Nephron (organoid): ENCODE measurements around the gene CALML6.

ENCODE experiments used
- H3K27ac Mint-ChIP-seq, 3 experiments: 2 replicates each; pipeline ENCODE4 v1.8.0; 2020; ENCODE audit warnings: mixed read lengths in 3 of 3, mild to moderate bottlenecking in 2 of 3, moderate library complexity in 1 of 3
- H3K27me3 Mint-ChIP-seq: 2 replicates; pipeline ENCODE4 v1.8.0; 2021; ENCODE audit warnings: low read depth, mild to moderate bottlenecking, moderate library complexity, mixed read lengths
- H3K36me3 Mint-ChIP-seq: 2 replicates; pipeline ENCODE4 v1.8.0; 2020; ENCODE audit warnings: low read depth, mixed read lengths
- H3K4me1 Mint-ChIP-seq: 2 replicates; pipeline ENCODE4 v1.8.0; 2020; ENCODE audit warnings: mixed read lengths
- H3K4me3 Mint-ChIP-seq, 3 experiments: 2 replicates each; pipeline ENCODE4 v1.8.0; 2020; ENCODE audit warnings: mild to moderate bottlenecking in 3 of 3, mixed read lengths in 3 of 3, moderate library complexity in 2 of 3
- H3K9me3 Mint-ChIP-seq: 2 replicates; pipeline ENCODE4 v1.8.0; 2020; ENCODE audit warnings: mixed read lengths
- TF ChIP-seq, protein P1 (sequence below), 3 experiments: fragments of 200-600 bp; sonication (generic); IDR thresholded peaks; one replicate each; pipeline ENCODE4 v1.5.0; 2021; ENCODE audit warnings: antibody characterized with exemption in 3 of 3; ENCODE audit not compliant: unreplicated experiment in 3 of 3

The CALML6 gene

DNA sequence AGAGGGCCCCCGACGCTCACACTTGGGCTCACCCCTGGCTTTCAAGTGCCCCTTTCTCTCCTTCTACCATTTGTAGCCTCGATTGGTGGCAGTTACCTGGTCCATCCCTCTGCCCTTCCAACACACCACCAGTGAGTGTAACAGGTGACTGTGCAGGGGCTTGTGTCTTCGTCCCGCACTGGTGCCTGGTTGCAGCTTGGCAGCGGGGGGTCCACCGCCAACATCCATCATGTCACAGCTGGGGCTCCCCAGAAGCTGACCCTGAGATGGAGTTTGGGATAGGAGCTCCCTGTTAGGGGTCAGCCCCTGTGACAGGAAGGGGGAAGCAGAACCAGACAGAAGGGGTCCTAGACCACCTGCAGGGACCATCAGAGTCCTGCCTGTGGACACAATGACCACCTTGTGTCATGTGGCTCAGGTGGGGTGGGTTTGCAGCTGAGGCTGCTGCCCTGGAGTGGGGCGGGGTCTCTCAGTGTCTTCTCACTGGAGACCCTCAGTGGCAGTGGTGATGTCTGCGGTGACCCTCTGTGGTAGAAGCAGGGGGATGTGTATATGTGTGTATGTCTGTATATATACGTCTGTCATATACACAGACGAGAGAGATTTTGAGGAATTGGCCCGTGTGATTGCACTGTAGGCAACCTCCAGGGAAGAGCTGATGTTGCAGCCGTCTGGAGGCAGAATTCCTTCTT lies 3.6 kb upstream of the CALML6 start:
- H3K4me1 Mint-ChIP-seq: peaks cover 23% of the 10 kb centered on the region
- no peak overlapping the region for H3K27ac Mint-ChIP-seq

DNA sequence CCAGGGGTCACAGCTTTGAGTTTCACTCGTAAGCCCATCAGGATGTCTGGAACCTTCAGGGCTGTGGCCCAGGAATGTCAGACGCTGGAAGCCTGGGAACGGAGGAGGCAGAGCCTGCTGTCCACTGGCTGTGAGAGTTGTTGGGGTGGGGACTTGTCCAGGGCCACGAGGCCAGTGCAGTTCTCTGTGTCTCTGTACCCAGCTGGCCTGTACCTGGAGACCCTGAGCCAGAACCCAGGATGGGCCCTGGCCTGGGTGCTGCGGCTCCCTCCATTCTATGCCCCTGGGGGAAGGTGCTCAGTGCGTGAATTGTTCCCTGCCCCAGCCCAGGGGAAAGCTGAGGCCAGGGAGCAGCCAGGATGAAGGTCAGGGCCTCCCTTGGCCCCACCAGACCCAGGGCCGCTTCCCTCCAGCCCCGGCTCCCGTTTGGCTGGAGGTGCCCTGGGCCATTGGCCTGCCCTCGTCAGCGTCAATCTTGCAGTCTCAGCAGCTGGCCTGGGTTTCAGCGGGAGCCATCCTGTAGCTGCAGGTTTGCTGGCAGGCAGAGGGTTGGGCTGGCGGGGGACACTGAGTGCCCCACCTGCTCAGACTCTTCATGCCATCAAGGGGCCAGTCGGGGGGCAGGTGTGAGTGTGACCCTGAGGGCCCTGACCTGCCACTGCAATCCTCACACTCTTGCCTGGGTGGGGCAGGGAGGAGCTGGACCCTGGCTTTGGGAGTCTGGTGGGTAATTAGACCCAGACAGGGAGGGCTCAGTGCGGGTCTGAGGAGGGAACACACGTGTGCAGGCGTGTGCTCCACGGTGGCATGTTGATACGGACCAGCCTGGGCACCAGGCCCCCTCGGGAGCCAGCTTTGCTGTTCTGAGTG lies 724 bp upstream of the CALML6 start:
- Mint-ChIP-seq H3K4me3 (peak overlapping the region in 1 of 3 experiments; percentile 17), H3K9me3 (no peaks in the 10 kb centered on the region), H3K27me3 (peaks cover 14% of the 10 kb centered on the region), H3K27ac (peak overlapping the region in 2 of 3 experiments; percentile 3 to 38), H3K4me1 (peaks cover 29% of the 10 kb centered on the region), H3K36me3 (no peaks in the 10 kb centered on the region)
- TF ChIP-seq, protein P1, sequence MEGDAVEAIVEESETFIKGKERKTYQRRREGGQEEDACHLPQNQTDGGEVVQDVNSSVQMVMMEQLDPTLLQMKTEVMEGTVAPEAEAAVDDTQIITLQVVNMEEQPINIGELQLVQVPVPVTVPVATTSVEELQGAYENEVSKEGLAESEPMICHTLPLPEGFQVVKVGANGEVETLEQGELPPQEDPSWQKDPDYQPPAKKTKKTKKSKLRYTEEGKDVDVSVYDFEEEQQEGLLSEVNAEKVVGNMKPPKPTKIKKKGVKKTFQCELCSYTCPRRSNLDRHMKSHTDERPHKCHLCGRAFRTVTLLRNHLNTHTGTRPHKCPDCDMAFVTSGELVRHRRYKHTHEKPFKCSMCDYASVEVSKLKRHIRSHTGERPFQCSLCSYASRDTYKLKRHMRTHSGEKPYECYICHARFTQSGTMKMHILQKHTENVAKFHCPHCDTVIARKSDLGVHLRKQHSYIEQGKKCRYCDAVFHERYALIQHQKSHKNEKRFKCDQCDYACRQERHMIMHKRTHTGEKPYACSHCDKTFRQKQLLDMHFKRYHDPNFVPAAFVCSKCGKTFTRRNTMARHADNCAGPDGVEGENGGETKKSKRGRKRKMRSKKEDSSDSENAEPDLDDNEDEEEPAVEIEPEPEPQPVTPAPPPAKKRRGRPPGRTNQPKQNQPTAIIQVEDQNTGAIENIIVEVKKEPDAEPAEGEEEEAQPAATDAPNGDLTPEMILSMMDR (IDR thresholded peaks at IDR 0.05; ENCODE audit: unreplicated experiment in 3 of 3): no peak

More for the DNA sequence above, 3.6 kb upstream of the CALML6 start:
- Mint-ChIP-seq H3K27me3 (peaks cover 14% of the 10 kb centered on the region), H3K36me3 (no peaks in the 10 kb centered on the region), H3K4me3 (peak overlapping the region; percentile 46 to 66 (median 54)), H3K9me3 (no peaks in the 10 kb centered on the region)
- TF ChIP-seq, protein P1 (IDR thresholded peaks at IDR 0.05; ENCODE audit: unreplicated experiment in 3 of 3): no peak

DNA sequence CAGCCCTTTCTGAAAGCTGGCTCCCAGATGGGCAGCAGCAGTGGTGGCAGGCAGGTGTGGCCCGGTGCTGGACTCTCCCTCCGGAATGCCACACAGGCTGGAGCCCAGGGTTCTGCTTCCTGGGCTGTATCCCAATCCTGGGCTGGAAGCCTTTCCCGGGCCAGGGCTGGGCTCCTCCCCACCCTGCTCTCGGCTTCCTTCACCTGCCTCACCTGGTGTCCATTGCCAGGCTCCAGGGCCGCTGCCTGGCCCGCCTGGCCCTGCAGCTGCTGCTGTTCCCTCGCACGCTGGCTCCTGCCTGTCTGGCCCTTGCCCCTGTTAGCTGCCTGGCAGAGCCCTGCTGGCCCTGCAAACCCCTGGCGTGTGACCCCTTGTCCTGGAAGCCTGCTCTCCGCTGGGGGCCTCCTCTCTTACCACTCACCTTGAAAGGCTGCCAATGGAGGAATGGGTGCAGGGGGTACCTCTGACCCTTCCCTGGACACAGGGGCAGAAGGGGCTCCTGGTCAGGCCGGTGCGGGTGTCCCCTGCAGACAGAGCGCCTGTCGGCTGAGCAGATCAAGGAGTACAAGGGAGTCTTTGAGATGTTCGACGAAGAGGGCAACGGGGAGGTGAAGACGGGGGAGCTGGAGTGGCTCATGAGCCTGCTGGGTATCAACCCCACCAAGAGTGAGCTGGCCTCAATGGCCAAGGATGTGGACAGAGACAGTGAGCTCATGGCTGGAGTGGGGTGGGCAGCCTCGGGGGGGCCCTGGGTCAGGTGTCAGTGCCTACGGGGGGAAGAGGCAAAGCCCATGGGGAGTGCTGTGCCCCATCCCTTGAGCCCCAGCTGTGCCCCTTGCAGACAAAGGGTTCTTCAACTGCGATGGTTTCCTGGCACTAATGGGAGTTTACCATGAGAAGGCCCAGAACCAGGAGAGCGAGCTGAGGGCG lies 1.1 kb downstream of the CALML6 start:
- Mint-ChIP-seq H3K36me3 (no peaks in the 10 kb centered on the region), H3K27ac (no peak overlapping the region), H3K27me3 (peaks cover 13% of the 10 kb centered on the region), H3K4me3 (peak overlapping the region in 1 of 3 experiments; percentile 50), H3K9me3 (no peaks in the 10 kb centered on the region), H3K4me1 (peaks cover 22% of the 10 kb centered on the region)
- TF ChIP-seq, protein P1 (IDR thresholded peaks at IDR 0.05; ENCODE audit: unreplicated experiment in 3 of 3): no peak

DNA sequence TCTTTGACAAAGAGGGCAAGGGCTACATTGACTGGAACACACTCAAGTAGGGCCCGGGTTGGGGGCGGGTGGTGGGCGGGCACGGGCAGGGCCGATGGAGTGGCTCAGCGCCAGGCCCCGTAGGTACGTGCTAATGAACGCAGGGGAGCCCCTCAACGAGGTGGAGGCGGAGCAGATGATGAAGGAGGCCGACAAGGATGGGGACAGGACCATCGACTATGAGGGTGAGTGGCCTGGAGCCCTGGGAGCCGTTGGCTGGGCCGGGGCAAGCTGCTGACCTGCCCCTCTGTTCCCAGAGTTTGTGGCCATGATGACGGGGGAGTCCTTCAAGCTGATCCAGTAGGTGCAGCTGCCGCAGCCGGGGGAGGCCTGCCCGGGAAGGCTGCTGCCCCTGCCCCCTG lies 1.8 kb downstream of the CALML6 start:
- Mint-ChIP-seq H3K4me3 (peak overlapping the region in 1 of 3 experiments; percentile 42), H3K27me3 (peaks cover 13% of the 10 kb centered on the region), H3K4me1 (peaks cover 22% of the 10 kb centered on the region), H3K27ac (no peak overlapping the region), H3K9me3 (no peaks in the 10 kb centered on the region), H3K36me3 (no peaks in the 10 kb centered on the region)
- TF ChIP-seq, protein P1 (IDR thresholded peaks at IDR 0.05; ENCODE audit: unreplicated experiment in 3 of 3): no peak

DNA sequence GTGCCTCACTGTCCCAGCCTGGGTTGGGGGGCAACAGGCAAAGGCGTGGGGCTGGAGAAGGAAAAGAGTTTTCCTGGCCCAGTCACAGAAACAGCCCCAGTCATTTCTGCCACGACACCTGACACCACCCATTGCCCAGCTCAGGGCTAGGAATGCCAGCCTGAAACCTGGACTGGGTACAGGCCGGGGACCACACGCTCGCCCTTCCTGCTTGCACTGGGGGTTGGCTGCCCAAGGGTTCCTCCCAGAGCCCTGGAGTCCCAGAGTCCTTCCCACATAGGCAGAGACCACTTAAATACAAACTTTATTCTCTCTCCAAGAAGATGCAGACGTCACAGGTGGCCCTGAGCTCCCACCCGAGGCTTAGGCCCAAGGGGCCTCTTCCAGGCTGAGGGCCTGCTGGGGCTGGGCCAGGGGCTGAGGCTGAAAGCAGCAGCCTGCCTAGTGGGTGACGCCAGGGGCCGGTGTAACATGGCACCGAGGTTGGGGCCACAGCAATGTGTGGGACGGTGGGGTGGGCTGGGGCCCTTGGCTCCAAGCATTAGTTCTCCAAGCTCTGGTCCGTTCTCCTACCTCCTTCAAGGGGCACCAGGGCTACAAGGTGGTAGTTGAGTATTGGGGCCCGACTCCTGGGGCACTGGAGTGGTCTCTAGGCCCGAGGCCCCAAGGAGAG lies 2.4 kb downstream of the CALML6 start:
- Mint-ChIP-seq H3K9me3 (no peaks in the 10 kb centered on the region), H3K4me3 (peak overlapping the region; percentile 43 to 62 (median 57)), H3K36me3 (no peaks in the 10 kb centered on the region), H3K27ac (no peak overlapping the region), H3K27me3 (peaks cover 13% of the 10 kb centered on the region), H3K4me1 (peaks cover 22% of the 10 kb centered on the region)
- TF ChIP-seq, protein P1 (IDR thresholded peaks at IDR 0.05; ENCODE audit: unreplicated experiment in 3 of 3): no peak
